ENCODE results near the gene HERC3.

Gene HERC3

GRCh38 chr4:88591787-88592599 lies at the start of gene HERC3:
TSS of gene HERC3 (plus strand) at chr4:88592480. CDS start at chr4:88605824, 13,344 bp downstream.
- peak; percentile 66 to 81 (median 76) for DNase-seq (ENCODE audit: low read depth in 4 of 4, low spot score in 1 of 4)

DNA sequence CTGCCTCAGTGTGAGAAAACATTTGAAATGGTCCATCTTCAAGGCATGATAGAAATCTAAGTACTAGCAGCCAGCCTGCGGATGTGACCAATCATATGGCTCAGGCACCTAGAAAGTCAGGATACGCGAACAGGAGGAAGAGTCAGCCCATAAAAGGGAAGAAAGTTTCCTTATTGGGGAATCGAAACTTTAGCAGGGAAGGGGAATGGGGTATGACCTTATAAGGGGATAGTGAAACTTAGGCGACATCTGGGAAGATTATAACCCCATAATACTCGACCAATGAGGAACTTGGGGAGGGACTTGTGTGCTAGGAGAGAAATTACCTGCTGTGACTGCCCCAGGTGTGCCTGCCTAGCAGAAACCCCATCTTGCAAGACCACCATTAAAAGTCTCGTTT lies 42.5 kb upstream of the HERC3 start:
- no peak for DNase-seq (ENCODE audit: low read depth in 4 of 4, low spot score in 1 of 4)

- no peak for DNase-seq (ENCODE audit: low read depth in 4 of 4, low spot score in 1 of 4)
Measured at GRCh38 chr4:88567591-88567990, 24.7 kb upstream of the HERC3 start.

GRCh38 chr4:88570001-88570400 lies 22.3 kb upstream of the HERC3 start:
- no peak for DNase-seq (ENCODE audit: low read depth in 4 of 4, low spot score in 1 of 4)

- no peak for DNase-seq (ENCODE audit: low read depth in 4 of 4, low spot score in 1 of 4)
Measured at GRCh38 chr4:88573276-88573980, 18.9 kb upstream of the HERC3 start.

GRCh38 chr4:88573995-88574394 lies 18.3 kb upstream of the HERC3 start:
- no peak for DNase-seq (ENCODE audit: low read depth in 4 of 4, low spot score in 1 of 4)

- no peak for DNase-seq (ENCODE audit: low read depth in 4 of 4, low spot score in 1 of 4)
Measured at GRCh38 chr4:88575186-88575585, 17.1 kb upstream of the HERC3 start.

DNA sequence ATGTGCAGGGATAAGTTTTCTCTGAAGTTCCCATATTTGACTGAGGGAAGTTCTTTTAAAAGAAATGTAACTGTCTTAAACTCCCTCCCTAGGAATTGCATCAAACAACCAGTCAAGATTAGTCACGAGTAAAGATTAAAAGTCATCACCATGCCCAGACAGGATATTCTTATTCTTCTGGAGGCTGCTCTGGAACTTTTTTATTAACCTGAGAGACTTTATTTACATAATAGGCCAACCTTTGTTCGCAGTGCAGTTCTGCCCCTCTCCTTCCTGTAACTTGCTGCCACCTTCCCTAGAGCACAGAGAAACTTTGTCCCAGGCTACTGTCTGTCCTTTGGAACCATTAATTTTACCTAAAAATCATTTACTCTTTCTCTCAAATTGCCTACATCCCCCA lies 9.8 kb upstream of the HERC3 start:
- no peak for DNase-seq (ENCODE audit: low read depth in 4 of 4, low spot score in 1 of 4)

- no peak for DNase-seq (ENCODE audit: low read depth in 4 of 4, low spot score in 1 of 4)
Measured at GRCh38 chr4:88583631-88584470, 8.4 kb upstream of the HERC3 start.

DNA sequence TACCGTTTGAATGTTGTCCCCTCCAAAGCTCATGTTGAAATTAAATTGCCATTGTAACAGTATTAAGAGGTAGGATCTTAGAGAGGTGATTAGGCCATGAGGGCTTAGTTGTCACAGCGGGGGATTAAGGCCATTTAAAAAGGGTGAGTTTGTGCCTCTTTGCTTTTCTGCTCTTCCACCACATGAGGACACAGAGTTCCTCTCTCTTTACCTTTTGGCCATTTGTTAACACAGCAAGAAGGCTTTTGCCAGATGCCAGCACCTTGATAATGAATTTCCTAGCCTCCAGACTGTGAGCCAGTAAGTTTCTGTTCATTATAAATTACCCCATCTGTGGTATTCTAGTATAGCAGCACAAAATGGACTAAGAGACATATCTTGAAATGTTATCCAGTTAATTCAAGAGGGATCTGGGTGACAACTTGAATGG lies 7.8 kb upstream of the HERC3 start:
- DNase-seq (ENCODE audit: low read depth in 4 of 4, low spot score in 1 of 4) = no peak

DNA sequence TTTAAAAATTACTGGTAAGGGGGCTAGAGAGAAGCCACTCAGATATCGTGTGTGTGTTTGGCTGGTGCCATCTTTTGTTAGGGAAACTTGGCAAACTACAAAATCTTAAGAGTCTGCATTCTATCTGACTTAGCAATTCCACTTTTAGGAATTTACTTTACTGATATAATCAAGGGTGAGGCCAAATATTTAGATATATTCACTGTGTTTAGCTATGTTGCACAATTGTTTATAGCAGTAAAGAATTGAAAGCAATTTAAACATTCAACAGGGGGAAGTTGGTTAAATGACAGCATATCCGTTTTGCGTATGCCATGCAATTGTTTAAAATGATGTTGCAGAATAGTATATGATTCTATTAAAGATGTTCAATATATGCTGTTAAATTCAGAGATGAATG lies 6.4 kb upstream of the HERC3 start:
- DNase-seq (ENCODE audit: low read depth in 4 of 4, low spot score in 1 of 4) = no peak

- DNase-seq (ENCODE audit: low read depth in 4 of 4, low spot score in 1 of 4) = no peak
Measured at GRCh38 chr4:88587306-88587705, 5.0 kb upstream of the HERC3 start.

- DNase-seq (ENCODE audit: low read depth in 4 of 4, low spot score in 1 of 4) = peak; percentile 50 to 84 (median 66)
Measured at GRCh38 chr4:88592600-88593448, 544 bp downstream of the HERC3 start.

DNA sequence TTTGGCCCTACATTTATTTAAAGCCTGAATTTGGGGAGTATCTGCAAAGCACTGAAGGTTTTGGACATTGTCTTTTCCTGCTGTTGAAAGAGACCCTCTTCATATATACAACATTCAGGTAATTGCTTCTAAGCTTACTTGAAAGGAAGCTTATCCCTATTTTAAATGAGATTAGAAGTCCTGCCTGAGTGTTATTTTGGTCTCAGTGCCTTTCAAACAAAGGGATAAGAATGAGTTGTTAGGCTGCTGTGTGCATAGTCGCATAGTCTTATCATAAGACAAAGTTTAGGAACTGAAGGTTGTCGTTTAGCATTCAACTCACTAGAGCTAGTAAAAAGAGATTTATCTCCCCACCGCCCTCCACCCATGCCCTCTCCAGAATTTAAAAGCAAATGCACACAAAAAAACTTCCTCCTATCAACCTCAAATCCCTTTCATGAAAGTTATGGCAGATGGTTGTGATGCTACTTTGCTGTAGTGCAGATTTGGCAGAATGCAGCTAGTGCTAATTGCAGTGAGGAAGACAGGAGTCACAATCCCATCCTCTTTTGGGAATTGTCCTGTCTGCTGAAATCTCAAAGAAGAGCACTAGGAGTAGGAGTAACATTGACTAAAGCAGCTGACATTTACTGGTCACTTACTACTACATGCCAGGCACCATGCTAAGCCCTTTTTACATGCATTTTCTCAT lies 5.8 kb downstream of the HERC3 start:
- no peak for DNase-seq (ENCODE audit: low read depth in 4 of 4, low spot score in 1 of 4)

GRCh38 chr4:88599298-88599697 lies 7.0 kb downstream of the HERC3 start:
- no peak for DNase-seq (ENCODE audit: low read depth in 4 of 4, low spot score in 1 of 4)

DNA sequence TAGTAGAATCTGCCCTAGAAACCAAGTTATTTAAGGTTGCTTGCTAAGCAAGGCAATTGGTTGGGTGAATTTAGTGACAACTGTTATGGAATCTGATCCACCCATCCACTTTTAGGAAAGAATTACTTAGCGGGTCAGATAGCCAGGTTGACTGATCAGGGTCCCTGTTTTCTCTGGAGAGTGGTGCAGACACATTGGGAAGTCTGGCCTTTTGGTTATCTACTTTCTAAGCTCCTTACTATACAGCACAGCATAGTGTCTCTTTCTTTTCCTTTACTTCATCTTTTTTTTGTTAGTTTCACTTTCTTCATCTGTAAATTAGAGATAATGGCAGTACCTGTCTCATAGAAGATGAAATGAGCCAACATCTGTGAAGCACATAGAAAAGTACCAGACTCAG lies 7.4 kb downstream of the HERC3 start:
- no peak for DNase-seq (ENCODE audit: low read depth in 4 of 4, low spot score in 1 of 4)

DNA sequence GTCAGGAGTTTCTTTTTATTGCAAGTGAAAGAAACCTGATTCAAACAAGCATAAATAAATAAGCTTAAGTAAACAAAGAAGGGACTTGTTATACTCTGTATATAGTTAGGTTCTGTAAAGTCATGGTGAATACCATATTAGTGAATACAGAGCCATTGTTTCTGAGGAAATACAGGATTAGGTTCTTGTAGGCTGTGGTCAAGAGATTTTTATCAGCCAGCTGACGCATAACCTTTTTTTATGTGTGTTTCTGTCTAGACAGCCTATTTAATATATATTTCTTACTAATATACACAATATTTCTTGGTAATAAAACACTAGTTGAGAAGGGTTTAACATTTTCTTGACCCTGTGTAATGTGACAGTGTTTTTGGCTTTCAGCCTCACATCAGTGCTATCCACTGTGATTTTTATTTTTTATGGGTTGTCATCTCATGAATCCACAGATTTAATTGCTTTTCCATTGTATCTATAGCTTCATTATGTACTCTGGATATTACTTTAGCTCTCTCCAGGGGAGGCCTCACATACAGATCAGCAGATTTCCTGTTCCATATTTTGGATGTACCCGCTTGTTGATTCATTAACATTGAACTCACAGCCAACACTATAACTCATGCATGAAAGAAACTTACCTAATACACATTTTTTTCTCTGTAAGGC lies 8.0 kb downstream of the HERC3 start:
- no peak for DNase-seq (ENCODE audit: low read depth in 4 of 4, low spot score in 1 of 4)

GRCh38 chr4:88604978-88605678 lies 12.8 kb downstream of the HERC3 start:
- DNase-seq (ENCODE audit: low read depth in 4 of 4, low spot score in 1 of 4) = no peak

DNA sequence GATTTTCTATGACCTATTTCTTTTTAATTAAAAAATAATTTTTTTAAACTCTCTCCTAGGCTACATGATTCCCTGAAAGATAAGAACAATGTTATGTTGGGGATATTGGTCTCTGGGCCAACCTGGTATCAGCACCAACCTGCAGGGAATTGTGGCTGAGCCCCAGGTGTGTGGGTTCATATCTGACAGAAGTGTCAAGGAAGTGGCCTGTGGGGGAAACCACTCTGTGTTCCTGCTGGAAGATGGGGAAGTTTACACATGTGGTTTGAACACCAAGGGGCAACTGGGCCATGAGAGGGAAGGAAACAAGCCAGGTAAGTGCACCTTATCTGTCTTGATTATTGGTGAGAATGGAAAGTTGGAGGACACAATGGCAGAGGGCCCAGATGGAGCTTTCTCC lies 13.5 kb downstream of the HERC3 start:
- no peak for DNase-seq (ENCODE audit: low read depth in 4 of 4, low spot score in 1 of 4)

Data from stimulated activated CD4-positive, alpha-beta T cell treated with anti-CD3 and anti-CD28 coated beads, Interleukin-1b, Interleukin-23, amount 100 ng/mL, for 24 hours (primary cell).